ENCODE results near the gene MSLN.

DNA sequence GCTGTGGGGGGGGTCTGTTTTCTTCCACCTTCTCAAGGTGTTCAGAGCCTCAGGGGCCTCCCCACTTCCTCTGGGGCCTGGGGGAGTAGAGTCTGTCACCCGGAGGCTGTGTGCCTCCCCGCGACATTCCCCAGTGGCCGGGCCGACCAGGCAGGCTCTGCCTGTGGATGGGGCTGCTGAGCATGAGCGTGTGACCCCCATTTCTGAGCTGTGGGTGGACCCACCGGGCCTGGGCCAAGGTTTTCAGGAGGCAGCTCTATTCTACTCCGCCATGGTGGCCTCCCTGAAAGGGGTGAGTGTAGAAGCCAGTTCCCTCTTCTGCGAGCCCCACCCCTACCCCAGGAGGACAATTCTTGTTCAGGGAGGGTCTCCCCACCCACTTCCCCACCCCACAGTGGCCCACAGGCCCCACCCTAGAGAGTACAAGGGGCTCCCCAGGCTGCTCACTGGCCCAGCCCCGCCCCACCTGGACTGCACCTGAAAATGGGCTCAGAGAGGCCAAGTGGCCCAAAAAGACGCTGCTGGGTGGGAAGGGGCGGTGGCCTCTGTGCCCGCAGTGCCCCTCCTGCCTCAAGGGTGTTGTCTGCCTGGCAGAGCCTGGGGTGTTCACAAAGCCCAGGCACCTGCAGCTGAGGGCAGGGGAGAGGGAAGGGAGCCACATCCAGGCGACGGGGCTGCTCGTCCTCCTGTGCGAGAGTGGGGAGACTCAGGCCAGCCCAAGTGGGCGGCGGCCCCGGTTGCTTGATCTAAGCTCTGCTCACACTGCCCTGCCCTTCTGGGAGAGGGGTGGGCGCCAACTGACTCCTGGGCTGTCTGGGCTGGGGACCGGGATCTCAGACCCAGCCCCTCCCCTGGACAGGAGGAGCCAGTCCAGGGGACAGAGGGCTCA lies 1.3 kb downstream of the MSLN start:
- TF ChIP-seq, protein P1, sequence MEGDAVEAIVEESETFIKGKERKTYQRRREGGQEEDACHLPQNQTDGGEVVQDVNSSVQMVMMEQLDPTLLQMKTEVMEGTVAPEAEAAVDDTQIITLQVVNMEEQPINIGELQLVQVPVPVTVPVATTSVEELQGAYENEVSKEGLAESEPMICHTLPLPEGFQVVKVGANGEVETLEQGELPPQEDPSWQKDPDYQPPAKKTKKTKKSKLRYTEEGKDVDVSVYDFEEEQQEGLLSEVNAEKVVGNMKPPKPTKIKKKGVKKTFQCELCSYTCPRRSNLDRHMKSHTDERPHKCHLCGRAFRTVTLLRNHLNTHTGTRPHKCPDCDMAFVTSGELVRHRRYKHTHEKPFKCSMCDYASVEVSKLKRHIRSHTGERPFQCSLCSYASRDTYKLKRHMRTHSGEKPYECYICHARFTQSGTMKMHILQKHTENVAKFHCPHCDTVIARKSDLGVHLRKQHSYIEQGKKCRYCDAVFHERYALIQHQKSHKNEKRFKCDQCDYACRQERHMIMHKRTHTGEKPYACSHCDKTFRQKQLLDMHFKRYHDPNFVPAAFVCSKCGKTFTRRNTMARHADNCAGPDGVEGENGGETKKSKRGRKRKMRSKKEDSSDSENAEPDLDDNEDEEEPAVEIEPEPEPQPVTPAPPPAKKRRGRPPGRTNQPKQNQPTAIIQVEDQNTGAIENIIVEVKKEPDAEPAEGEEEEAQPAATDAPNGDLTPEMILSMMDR (IDR thresholded peaks at IDR 0.05): no peak
- TF ChIP-seq POLR2A (IDR thresholded peaks at IDR 0.05; ENCODE audit: low read length) (no peak), KDM5A (IDR thresholded peaks at IDR 0.05) (no peak), SMC3 (IDR thresholded peaks at IDR 0.05) (no peak), KDM1A (IDR thresholded peaks at IDR 0.05; ENCODE audit: low read depth) (no peak), MAFK (IDR thresholded peaks at IDR 0.05; ENCODE audit: partially characterized antibody) (no peak), CHD2 (IDR thresholded peaks at IDR 0.05; ENCODE audit: low read length, partially characterized antibody) (no peak)
- TF ChIP-seq, protein P2, sequence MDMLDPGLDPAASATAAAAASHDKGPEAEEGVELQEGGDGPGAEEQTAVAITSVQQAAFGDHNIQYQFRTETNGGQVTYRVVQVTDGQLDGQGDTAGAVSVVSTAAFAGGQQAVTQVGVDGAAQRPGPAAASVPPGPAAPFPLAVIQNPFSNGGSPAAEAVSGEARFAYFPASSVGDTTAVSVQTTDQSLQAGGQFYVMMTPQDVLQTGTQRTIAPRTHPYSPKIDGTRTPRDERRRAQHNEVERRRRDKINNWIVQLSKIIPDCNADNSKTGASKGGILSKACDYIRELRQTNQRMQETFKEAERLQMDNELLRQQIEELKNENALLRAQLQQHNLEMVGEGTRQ (IDR thresholded peaks at IDR 0.05): no peak
- TF ChIP-seq, protein P3, sequence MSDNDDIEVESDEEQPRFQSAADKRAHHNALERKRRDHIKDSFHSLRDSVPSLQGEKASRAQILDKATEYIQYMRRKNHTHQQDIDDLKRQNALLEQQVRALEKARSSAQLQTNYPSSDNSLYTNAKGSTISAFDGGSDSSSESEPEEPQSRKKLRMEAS (IDR thresholded peaks at IDR 0.05): no peak
